IMR-90 (cell line): ENCODE data around the gene ETV6. TPM values are rescaled to one million over a fixed set of nuclear protein-coding genes. Genes with fewer than 3 reads are reported as not detected.

Experiments used
- ATAC-seq: fragments of 200-7000 bp; cut with Tn5 transposase; 2 replicates; pipeline ENCODE4 v1.9.1; 2020; ENCODE audit warnings: low read depth, mild to moderate bottlenecking, moderate library complexity
- BruUV-seq: library from RNA; stranded (reverse); fragments of 400-500 nt; replicated peaks from 2 replicates; lab custom pipeline; 2021; lab: Mats Ljungman, UMichigan
- CTCF ChIA-PET: fragments of 300-600 bp; formaldehyde crosslinking; extraction: SDS; loops from one replicate; lab custom pipeline; 2021; ENCODE audit warnings: antibody characterized with exemption; lab: Yijun Ruan, JAX
- POLR2A ChIA-PET: fragments of 300-600 bp; sonication (Branson Sonifier 250); formaldehyde crosslinking; loops from one replicate; lab custom pipeline; 2022; ENCODE audit warnings: antibody characterized with exemption; ENCODE audit not compliant: unreplicated experiment; lab: Charles Lee
- DNase-seq: peaks from one replicate; pipeline ENCODE4 v3.0.0; 2013
- H2AFZ ChIP-seq: replicated peaks from 2 replicates; pipeline ENCODE3; 2013; ENCODE audit warnings: low read length, mild to moderate bottlenecking; ENCODE audit not compliant: poor library complexity
- H2AK5ac ChIP-seq: 2 replicates; pipeline ENCODE4 v1.6.1; 2013; ENCODE audit warnings: low read depth, low read length, inconsistent platforms
- H2AK9ac ChIP-seq: replicated peaks from 2 replicates; pipeline ENCODE3; 2013; ENCODE audit warnings: mild to moderate bottlenecking, low read depth, low read length, moderate library complexity; ENCODE audit not compliant: poor library complexity
- H2BK120ac ChIP-seq: 2 replicates; pipeline ENCODE4 v1.6.1; 2013; ENCODE audit warnings: low read depth, low read length, inconsistent platforms
- H2BK15ac ChIP-seq: 3 replicates; pipeline ENCODE4 v1.6.1; 2013; ENCODE audit warnings: low read depth, low read length, inconsistent platforms
- H2BK20ac ChIP-seq: 2 replicates; pipeline ENCODE4 v1.6.1; 2013; ENCODE audit warnings: low read depth, mild to moderate bottlenecking, inconsistent platforms, low read length, moderate library complexity
- H2BK5ac ChIP-seq: 2 replicates; pipeline ENCODE4 v1.6.1; 2013; ENCODE audit warnings: mild to moderate bottlenecking, low read depth, low read length, inconsistent platforms; ENCODE audit not compliant: poor library complexity, severe bottlenecking
- H3K14ac ChIP-seq: replicated peaks from 2 replicates; pipeline ENCODE4 v1.6.1; 2013; ENCODE audit warnings: low read depth, low read length, inconsistent platforms
- H3K18ac ChIP-seq: 2 replicates; pipeline ENCODE4 v1.6.1; 2013; ENCODE audit warnings: low read depth, low read length, control low read depth
- H3K23ac ChIP-seq: 2 replicates; pipeline ENCODE4 v1.6.1; 2013; ENCODE audit warnings: low read depth, low read length, inconsistent platforms
- H3K27ac ChIP-seq: 2 replicates; pipeline ENCODE4 v1.5.1; 2013; ENCODE audit warnings: mild to moderate bottlenecking, control low read depth, low read length; ENCODE audit not compliant: insufficient read depth
- H3K27me3 ChIP-seq: 2 replicates; pipeline ENCODE4 v1.6.1; 2013; ENCODE audit warnings: low read length; ENCODE audit not compliant: control insufficient read depth, insufficient read depth
- H3K36me3 ChIP-seq: 2 replicates; pipeline ENCODE4 v1.6.1; 2013; ENCODE audit warnings: low read length, mixed read lengths; ENCODE audit not compliant: control insufficient read depth, insufficient read depth
- H3K4ac ChIP-seq: 2 replicates; pipeline ENCODE4 v1.6.1; 2013; ENCODE audit warnings: low read depth, low read length, inconsistent platforms
- H3K4me1 ChIP-seq: 2 replicates; pipeline ENCODE4 v1.6.1; 2013; ENCODE audit warnings: low read length, mixed read lengths; ENCODE audit not compliant: control insufficient read depth, insufficient read depth
- H3K4me2 ChIP-seq: 2 replicates; pipeline ENCODE4 v1.6.1; 2013; ENCODE audit warnings: low read depth, mild to moderate bottlenecking, control low read depth, low read length, moderate library complexity
- H3K4me3 ChIP-seq: 2 replicates; pipeline ENCODE4 v1.5.1; 2013; ENCODE audit warnings: low read depth, mild to moderate bottlenecking, control low read depth, low read length, moderate library complexity; ENCODE audit not compliant: insufficient read depth
- H3K56ac ChIP-seq: 2 replicates; pipeline ENCODE4 v1.6.1; 2013; ENCODE audit warnings: low read length, inconsistent platforms; ENCODE audit not compliant: insufficient read depth; ENCODE audit errors: extremely low read depth
- H3K79me1 ChIP-seq, 2 experiments: 2 replicates each; pipeline ENCODE4 v1.6.1; 2013; ENCODE audit warnings: low read length in 2 of 2, inconsistent platforms in 1 of 2, low read depth in 1 of 2
- H3K9ac ChIP-seq: 2 replicates; pipeline ENCODE4 v1.6.1; 2013; ENCODE audit warnings: low read depth, low read length, control low read depth
- H3K9me1 ChIP-seq: 2 replicates; pipeline ENCODE4 v1.6.1; 2013; ENCODE audit warnings: low read length, inconsistent platforms; ENCODE audit not compliant: insufficient read depth
- H3K9me3 ChIP-seq: 2 replicates; pipeline ENCODE4 v1.6.1; 2013; ENCODE audit warnings: low read length; ENCODE audit not compliant: control insufficient read depth, insufficient read depth
- H4K20me1 ChIP-seq: 2 replicates; pipeline ENCODE4 v1.6.1; 2013; ENCODE audit warnings: low read length, inconsistent platforms; ENCODE audit not compliant: insufficient read depth
- H4K5ac ChIP-seq: 2 replicates; pipeline ENCODE4 v1.6.1; 2013; ENCODE audit warnings: mild to moderate bottlenecking, low read depth, low read length, control low read depth
- H4K8ac ChIP-seq, 2 experiments: 2 replicates each; pipeline ENCODE4 v1.6.1; 2013; ENCODE audit warnings: low read depth in 2 of 2, low read length in 2 of 2, control low read depth in 1 of 2, inconsistent platforms in 1 of 2
- H4K91ac ChIP-seq: 2 replicates; pipeline ENCODE4 v1.6.1; 2013; ENCODE audit warnings: low read depth, low read length, inconsistent platforms; ENCODE audit not compliant: insufficient read depth
- BHLHE40 ChIP-seq: fragments of 150-350 bp; IDR thresholded peaks from 2 replicates; pipeline ENCODE4 v1.6.1; 2016; ENCODE audit warnings: mild to moderate bottlenecking, low read depth, low read length
- CEBPB ChIP-seq: IDR thresholded peaks from 2 replicates; pipeline ENCODE4 v1.6.1; 2012; ENCODE audit warnings: low read depth, low read length, improper control_type of control experiment
- CHD1 ChIP-seq: IDR thresholded peaks from 2 replicates; pipeline ENCODE4 v1.6.1; 2012; ENCODE audit warnings: low read depth, low read length, improper control_type of control experiment
- FOS ChIP-seq: fragments of 150-350 bp; IDR thresholded peaks from 2 replicates; pipeline ENCODE4 v1.6.1; 2016; ENCODE audit warnings: low read depth, low read length
- MAFK ChIP-seq: IDR thresholded peaks from 2 replicates; pipeline ENCODE4 v1.6.1; 2012; ENCODE audit warnings: low read depth, low read length, improper control_type of control experiment
- MAZ ChIP-seq: IDR thresholded peaks from 2 replicates; pipeline ENCODE4 v1.6.1; 2012; ENCODE audit warnings: low read depth, mild to moderate bottlenecking, low read length, improper control_type of control experiment, moderate library complexity, borderline replicate concordance
- POLR2A ChIP-seq: IDR thresholded peaks from 2 replicates; pipeline ENCODE4 v1.6.1; 2012; ENCODE audit warnings: mild to moderate bottlenecking, low read depth, low read length
- RAD21 ChIP-seq: IDR thresholded peaks from 2 replicates; pipeline ENCODE4 v1.6.1; 2012; ENCODE audit warnings: low read length, improper control_type of control experiment
- RFX5 ChIP-seq: IDR thresholded peaks from 2 replicates; pipeline ENCODE4 v1.8.0; 2012; ENCODE audit warnings: low read depth, mild to moderate bottlenecking, low read length, moderate library complexity
- SMC3 ChIP-seq: fragments of 150-350 bp; IDR thresholded peaks from 2 replicates; pipeline ENCODE4 v1.6.1; 2016; ENCODE audit warnings: low read depth, mild to moderate bottlenecking, antibody characterized with exemption, low read length, moderate library complexity
- WGBS, 2 experiments: methylation state at CpG; one replicate each; pipeline versions ENCODE4 v1.1.5 to v1.1.7; 2013; ENCODE audit warnings: missing lambda C conversion rate in 2 of 2; ENCODE audit not compliant: insufficient read length in 1 of 2; ENCODE audit errors: extremely low coverage in 2 of 2; 5-methylcytosine and 5-hydroxymethylcytosine counted together
- dilution Hi-C: fragments of 300-500 bp; cut with HindIII; formaldehyde crosslinking; loops from one replicate; pipeline ENCODE4 v1.14.3; 2018; ENCODE audit warnings: low sequenced_read_pairs; ENCODE audit not compliant: unreplicated experiment
- in situ Hi-C: fragments of 300-500 bp; cut with MboI; formaldehyde crosslinking; loops from 3 replicates; pipeline ENCODE4 v1.14.3; 2019; ENCODE audit warnings: low sequenced_read_pairs, inconsistent platforms, mixed read lengths
- intact Hi-C: fragments of 100-400 bp; cut with micrococcal nuclease; formaldehyde crosslinking; loops from 2 replicates; pipeline ENCODE4 v1.10.0; 2022
- polyA plus RNA-seq, 3 experiments: library from polyadenylated mRNA; depleted of rRNA; stranded (reverse); fragments of >200 nt; gene quantifications; 2 replicates each; pipeline ENCODE4 v1.2.3, GENCODE V29; 2012; ENCODE audit warnings: low replicate concordance in 1 of 3
- total RNA-seq: library from RNA; depleted of rRNA; stranded (reverse); fragments of >200 nt; gene quantifications from 2 replicates; pipeline ENCODE4 v1.2.3, GENCODE V29; 2012

The ETV6 gene
- total and polyA plus RNA-seq, 2 of the 4 experiments (the other 2 are of a cell fraction) = 8.4 to 9.9 TPM

- Histone ChIP-seq H3K56ac (no peak overlapping the region), H3K27ac (no peak overlapping the region), H2AFZ (no peak overlapping the region), H4K20me1 (no peaks in the 10 kb centered on the region), H3K9ac (no peak overlapping the region), H3K4me1 (peaks cover 16% of the 10 kb centered on the region), H3K23ac (0 out of 2 replicates have a peak overlapping the region, but pooled peaks have one; percentile 31), H2BK20ac (peak overlapping the region; percentile 12), H3K4me3 (no peak overlapping the region), H2BK15ac (peak overlapping the region; percentile 5; the same call in 1 of the 3 replicates), H3K18ac (peak overlapping the region; percentile 46; the same call in 1 of the 2 replicates), H3K14ac (peak overlapping the region; percentile 43; the same call in 1 of the 2 replicates), H2BK5ac (peak overlapping the region; percentile 11), H2AK9ac (no peak overlapping the region), H2AK5ac (peak overlapping the region; percentile 16; the same call in 1 of the 2 replicates), H3K4ac (peak overlapping the region; percentile 77), H3K9me3 (no peaks in the 10 kb centered on the region), H3K4me2 (no peak overlapping the region), H3K27me3 (no peaks in the 10 kb centered on the region), H4K91ac (peak overlapping the region; percentile 45), H3K36me3 (peaks cover 16% of the 10 kb centered on the region), H4K5ac (no peak overlapping the region; the same call in 1 of the 2 replicates), H3K79me1 (peaks cover 52 to 75% of the 10 kb centered on the region in 2 experiments), H3K9me1 (peaks cover 19% of the 10 kb centered on the region; the same call in 1 of the 2 replicates), H2BK120ac (peak overlapping the region; percentile 79), H4K8ac (peak overlapping the region in 1 of 2 experiments; percentile 16; a peak in 1 of 4 replicates)
- ChIA-PET POLR2A (no interaction called here), CTCF (no interaction called here)
- in situ Hi-C loops (no loop called here), dilution Hi-C loops (no loop called here), intact Hi-C loops (no loop called here)
- no peak for TF ChIP-seq RAD21
- no peak for TF ChIP-seq CHD1
- no peak for TF ChIP-seq POLR2A
- TF ChIP-seq BHLHE40 = no peak
- no peak for TF ChIP-seq FOS
- no peak for TF ChIP-seq RFX5
- TF ChIP-seq CEBPB = no peak
- no peak for TF ChIP-seq MAZ
- TF ChIP-seq MAFK = no peak
- no peak for TF ChIP-seq SMC3
- WGBS, 2 experiments = no CpG with 5 or more reads among the region's 2 CpGs
- ATAC-seq (no peak), DNase-seq (no peak)
- no TSS peak for BruUV-seq
Measured at GRCh38 chr12:11756022-11756421, 106.5 kb downstream of the ETV6 start.
